ENCODE data around the gene PPFIBP2. TPM values are rescaled to one million over a fixed set of nuclear protein-coding genes. Genes with fewer than 3 reads are reported as not detected.

PPFIBP2 gene
- total RNA-seq, 4 donors from 2014 or later = 68.2 to 139 (median 76.2) TPM

DNA sequence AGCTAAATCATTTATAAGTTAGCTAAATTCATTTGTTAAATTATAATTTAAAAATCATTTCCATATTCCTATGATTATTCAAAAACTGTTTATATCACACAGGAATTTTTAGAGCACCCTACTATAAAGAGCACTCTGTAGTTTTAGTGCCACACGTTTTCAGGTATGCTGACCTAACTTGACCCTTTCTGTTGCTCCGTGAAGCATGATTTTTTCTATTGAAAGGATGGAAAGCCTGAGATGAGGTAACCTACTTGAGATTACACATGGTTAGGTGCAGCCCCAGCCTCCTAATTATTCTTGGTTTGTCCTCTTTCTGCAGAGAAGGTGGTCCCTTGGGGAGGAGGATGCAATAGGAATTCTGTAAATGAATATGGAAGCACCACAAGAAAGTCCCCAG is 72.6 kb downstream of the PPFIBP2 start:
- Histone ChIP-seq H3K4me3 (no peak overlapping the region), H3K4me1 (peaks cover 60% of the 10 kb centered on the region), H3K27me3 (no peaks in the 10 kb centered on the region), H3K36me3 (no peaks in the 10 kb centered on the region), H3K9me3 (no peaks in the 10 kb centered on the region), H3K27ac (peak overlapping the region; percentile 28)
- no peak for TF ChIP-seq POLR2A (IDR thresholded peaks at IDR 0.05)
- TF ChIP-seq POLR2AphosphoS5 (IDR thresholded peaks at IDR 0.05) = no peak
- no peak for TF ChIP-seq EP300 (IDR thresholded peaks at IDR 0.05)
- no peak for TF ChIP-seq CTCF (IDR thresholded peaks at IDR 0.05)
- 57% methylated on average over 2 of the region's 2 CpGs for WGBS
- no peak for DNase-seq (ENCODE audit: low spot score in 2 of 2)

- TF ChIP-seq CTCF (IDR thresholded peaks at IDR 0.05) (no peak), POLR2AphosphoS5 (IDR thresholded peaks at IDR 0.05) (no peak), EP300 (IDR thresholded peaks at IDR 0.05) (no peak), POLR2A (IDR thresholded peaks at IDR 0.05) (no peak)
- peak overlapping the region; percentile 28 for H3K27ac ChIP-seq
- H3K4me1 ChIP-seq = peaks cover 62% of the 10 kb centered on the region
Observed at GRCh38 chr11:7587712-7588111, 73.9 kb downstream of the PPFIBP2 start.

GRCh38 chr11:7589861-7590260 is 76.1 kb downstream of the PPFIBP2 start:
- 50% methylated on average over 2 of the region's 2 CpGs for WGBS
- peaks cover 60% of the 10 kb centered on the region for H3K4me1 ChIP-seq
- TF ChIP-seq CTCF (IDR thresholded peaks at IDR 0.05) (no peak), POLR2AphosphoS5 (IDR thresholded peaks at IDR 0.05) (no peak), EP300 (IDR thresholded peaks at IDR 0.05) (no peak), POLR2A (IDR thresholded peaks at IDR 0.05) (no peak)
- no peak for DNase-seq (ENCODE audit: low spot score in 2 of 2)
- no peaks in the 10 kb centered on the region for H3K9me3 ChIP-seq
- H3K27ac ChIP-seq = no peak overlapping the region
- no peaks in the 10 kb centered on the region for H3K36me3 ChIP-seq
- H3K27me3 ChIP-seq = no peaks in the 10 kb centered on the region
- H3K4me3 ChIP-seq = no peak overlapping the region

More at GRCh38 chr11:7587712-7588111, 73.9 kb downstream of the PPFIBP2 start:
- no peak overlapping the region for H3K4me3 ChIP-seq
- DNase-seq (ENCODE audit: low spot score in 2 of 2) = no peak
- H3K36me3 ChIP-seq = no peaks in the 10 kb centered on the region
- 72% methylated on average over 2 of the region's 2 CpGs for WGBS
- H3K27me3 ChIP-seq = no peaks in the 10 kb centered on the region
- no peaks in the 10 kb centered on the region for H3K9me3 ChIP-seq

DNA sequence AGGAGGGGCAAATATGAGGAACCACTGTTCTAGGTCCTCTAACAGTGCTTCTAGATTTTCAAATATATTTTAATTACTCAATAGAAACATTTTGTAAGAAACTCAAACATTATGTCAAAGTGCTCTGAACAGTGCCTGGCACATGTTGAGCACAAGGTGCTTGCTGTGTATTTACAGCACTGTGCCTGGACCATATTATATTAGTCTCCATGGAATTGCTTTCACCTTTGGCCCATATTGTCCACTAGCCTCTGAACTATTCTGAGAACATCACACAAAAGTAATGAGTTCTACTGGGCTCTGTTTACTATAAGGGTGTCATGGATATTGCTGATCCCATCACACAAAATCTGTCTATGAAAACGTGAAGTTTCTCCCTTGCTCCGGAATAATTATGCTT is 76.7 kb downstream of the PPFIBP2 start:
- no peak overlapping the region for H3K27ac ChIP-seq
- WGBS = 97% methylated on average over 2 of the region's 2 CpGs
- H3K4me1 ChIP-seq = peaks cover 60% of the 10 kb centered on the region
- no peak for DNase-seq (ENCODE audit: low spot score in 2 of 2)
- TF ChIP-seq CTCF (IDR thresholded peaks at IDR 0.05) = no peak
- no peak for TF ChIP-seq POLR2AphosphoS5 (IDR thresholded peaks at IDR 0.05)
- no peak for TF ChIP-seq POLR2A (IDR thresholded peaks at IDR 0.05)
- TF ChIP-seq EP300 (IDR thresholded peaks at IDR 0.05) = no peak
- no peaks in the 10 kb centered on the region for H3K9me3 ChIP-seq
- no peaks in the 10 kb centered on the region for H3K27me3 ChIP-seq
- H3K4me3 ChIP-seq = no peak overlapping the region
- H3K36me3 ChIP-seq = no peaks in the 10 kb centered on the region

GRCh38 chr11:7591107-7591894 is 77.5 kb downstream of the PPFIBP2 start:
- Histone ChIP-seq H3K4me3 (no peak overlapping the region), H3K27me3 (no peaks in the 10 kb centered on the region), H3K4me1 (peaks cover 63% of the 10 kb centered on the region), H3K27ac (no peak overlapping the region), H3K36me3 (no peaks in the 10 kb centered on the region), H3K9me3 (no peaks in the 10 kb centered on the region)
- DNase-seq (ENCODE audit: low spot score in 2 of 2) = no peak
- TF ChIP-seq CTCF (IDR thresholded peaks at IDR 0.05) (no peak), EP300 (IDR thresholded peaks at IDR 0.05) (no peak), POLR2AphosphoS5 (IDR thresholded peaks at IDR 0.05) (no peak), POLR2A (IDR thresholded peaks at IDR 0.05) (no peak)
- WGBS = 85% methylated on average over 6 of the region's 6 CpGs
